Measurements from ENCODE around the gene CSNK1G1. TPM values are rescaled to one million over a fixed set of nuclear protein-coding genes. Genes with fewer than 3 reads are reported as not detected.

The CSNK1G1 gene
- total RNA-seq, 2 donors from 2014 or later: 3.5 to 4.8 TPM

DNA sequence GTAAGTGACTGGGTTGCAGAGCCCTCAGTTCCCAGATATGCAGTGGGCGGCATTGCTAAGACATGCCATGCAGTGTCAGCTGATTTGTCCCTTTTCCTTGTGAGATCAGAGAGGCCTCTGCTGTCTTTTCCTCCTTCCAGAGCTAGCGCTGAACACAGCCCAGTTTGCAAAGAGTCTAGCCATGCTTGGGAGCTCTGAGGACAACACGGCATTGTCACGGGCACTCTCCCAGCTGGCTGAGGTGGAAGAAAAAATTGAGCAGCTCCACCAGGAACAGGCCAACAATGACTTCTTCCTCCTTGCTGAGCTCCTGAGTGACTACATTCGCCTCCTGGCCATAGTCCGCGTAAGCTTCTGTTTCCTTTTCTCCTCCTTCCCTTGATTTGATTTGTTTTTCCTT, 224.4 kb downstream of the CSNK1G1 start:
- Histone ChIP-seq H3K27me3 (no peaks in the 10 kb centered on the region), H3K9me3 (no peaks in the 10 kb centered on the region), H3K4me3 (no peak overlapping the region), H3K36me3 (peaks cover 92% of the 10 kb centered on the region), H3K27ac (no peak overlapping the region), H3K4me1 (peaks cover 0 to 27% of the 10 kb centered on the region in 2 donors)
- no peak for DNase-seq (ENCODE audit: low spot score)
- TF ChIP-seq, protein P1, sequence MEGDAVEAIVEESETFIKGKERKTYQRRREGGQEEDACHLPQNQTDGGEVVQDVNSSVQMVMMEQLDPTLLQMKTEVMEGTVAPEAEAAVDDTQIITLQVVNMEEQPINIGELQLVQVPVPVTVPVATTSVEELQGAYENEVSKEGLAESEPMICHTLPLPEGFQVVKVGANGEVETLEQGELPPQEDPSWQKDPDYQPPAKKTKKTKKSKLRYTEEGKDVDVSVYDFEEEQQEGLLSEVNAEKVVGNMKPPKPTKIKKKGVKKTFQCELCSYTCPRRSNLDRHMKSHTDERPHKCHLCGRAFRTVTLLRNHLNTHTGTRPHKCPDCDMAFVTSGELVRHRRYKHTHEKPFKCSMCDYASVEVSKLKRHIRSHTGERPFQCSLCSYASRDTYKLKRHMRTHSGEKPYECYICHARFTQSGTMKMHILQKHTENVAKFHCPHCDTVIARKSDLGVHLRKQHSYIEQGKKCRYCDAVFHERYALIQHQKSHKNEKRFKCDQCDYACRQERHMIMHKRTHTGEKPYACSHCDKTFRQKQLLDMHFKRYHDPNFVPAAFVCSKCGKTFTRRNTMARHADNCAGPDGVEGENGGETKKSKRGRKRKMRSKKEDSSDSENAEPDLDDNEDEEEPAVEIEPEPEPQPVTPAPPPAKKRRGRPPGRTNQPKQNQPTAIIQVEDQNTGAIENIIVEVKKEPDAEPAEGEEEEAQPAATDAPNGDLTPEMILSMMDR (IDR thresholded peaks at IDR 0.05): no peak

DNA sequence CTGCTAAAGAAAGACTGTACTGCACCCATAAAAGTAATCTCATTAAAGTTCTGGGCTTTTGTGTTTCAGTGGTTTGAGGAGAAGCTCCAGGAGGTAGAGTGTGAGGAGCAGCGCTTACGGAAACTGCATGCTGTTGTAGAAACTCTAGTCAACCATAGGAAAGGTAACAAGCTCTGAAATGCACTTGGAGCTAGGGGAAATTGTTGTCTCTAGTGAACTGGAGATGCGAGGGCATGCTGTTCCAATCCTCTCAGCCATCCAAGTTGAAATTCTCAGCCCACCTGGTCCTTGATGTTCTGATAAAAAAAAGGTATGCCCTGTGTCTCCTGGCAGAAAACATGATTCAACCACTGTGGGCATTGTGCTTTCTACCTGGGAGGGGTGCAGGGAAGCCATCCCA, 225.8 kb downstream of the CSNK1G1 start:
- Histone ChIP-seq H3K27ac (no peak overlapping the region), H3K27me3 (no peaks in the 10 kb centered on the region), H3K9me3 (no peaks in the 10 kb centered on the region), H3K4me3 (no peak overlapping the region), H3K36me3 (peaks cover 87% of the 10 kb centered on the region), H3K4me1 (peaks cover 0 to 27% of the 10 kb centered on the region in 2 donors)
- TF ChIP-seq, protein P1 (IDR thresholded peaks at IDR 0.05): no peak
- DNase-seq (ENCODE audit: low spot score): no peak

DNA sequence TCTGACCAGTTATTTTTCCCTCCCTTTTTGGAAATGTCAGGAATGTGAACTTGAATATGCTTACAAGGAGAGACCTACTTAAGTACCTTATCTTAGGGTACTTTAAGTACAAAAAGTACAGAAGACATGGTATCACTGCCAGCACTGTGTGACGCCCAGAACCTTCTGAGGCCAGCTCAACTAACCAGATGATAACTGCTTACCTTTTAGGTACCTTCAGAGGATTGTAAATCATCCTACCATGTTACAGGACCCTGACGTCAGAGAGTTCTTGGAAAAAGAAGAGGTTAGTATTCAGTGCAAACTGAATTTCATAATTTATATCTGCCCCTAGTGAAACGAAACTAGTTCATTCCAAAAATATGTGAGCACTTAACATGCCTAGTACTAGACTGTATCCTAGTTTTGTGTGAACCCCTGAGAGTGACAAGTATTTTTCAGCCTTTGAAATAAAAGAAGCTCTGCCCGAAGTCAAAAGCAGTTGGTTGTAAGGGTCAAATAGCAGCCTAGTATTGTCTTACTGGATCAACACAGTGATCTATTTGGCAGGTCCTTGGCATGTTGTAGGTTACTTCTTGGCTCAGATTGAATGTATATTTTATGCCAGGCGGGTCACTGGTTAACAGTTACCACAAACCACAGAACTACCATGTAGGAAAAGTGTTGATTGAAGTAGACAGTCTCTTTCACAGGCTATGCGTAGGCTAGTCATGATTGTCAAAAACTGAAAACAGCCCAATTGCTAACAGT, 228.3 kb downstream of the CSNK1G1 start:
- peaks cover 0 to 10% of the 10 kb centered on the region in 2 donors for H3K4me1 ChIP-seq
- peak overlapping the region in 1 of 2 donors; percentile 17 for H3K27ac ChIP-seq
- no peaks in the 10 kb centered on the region for H3K9me3 ChIP-seq
- no peak overlapping the region for H3K4me3 ChIP-seq
- H3K27me3 ChIP-seq: no peaks in the 10 kb centered on the region
- TF ChIP-seq, protein P1 (IDR thresholded peaks at IDR 0.05): no peak
- no peak for DNase-seq (ENCODE audit: low spot score)
- peaks cover 86% of the 10 kb centered on the region for H3K36me3 ChIP-seq

DNA sequence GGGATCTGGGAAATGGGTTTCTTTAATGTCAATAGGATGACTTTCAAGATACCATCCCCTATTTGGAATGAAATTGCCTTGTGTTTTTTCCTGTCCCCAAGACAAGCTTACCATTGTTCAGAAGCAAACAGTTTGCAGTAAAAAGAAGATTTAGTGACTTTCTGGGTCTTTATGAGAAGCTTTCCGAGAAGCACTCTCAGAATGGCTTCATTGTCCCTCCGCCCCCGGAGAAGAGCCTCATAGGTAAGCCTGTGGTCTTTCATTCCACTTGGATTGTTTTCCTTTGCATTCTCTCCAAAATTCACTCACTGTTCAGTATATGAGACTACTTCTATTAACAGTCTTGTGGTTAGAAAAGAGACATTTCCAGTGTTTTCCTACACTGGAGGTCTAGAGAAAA, 230.0 kb downstream of the CSNK1G1 start:
- Histone ChIP-seq H3K9me3 (no peaks in the 10 kb centered on the region), H3K4me3 (no peak overlapping the region), H3K4me1 (no peaks in the 10 kb centered on the region), H3K36me3 (peaks cover 80% of the 10 kb centered on the region), H3K27me3 (no peaks in the 10 kb centered on the region), H3K27ac (no peak overlapping the region)
- TF ChIP-seq, protein P1 (IDR thresholded peaks at IDR 0.05): no peak
- no peak for DNase-seq (ENCODE audit: low spot score)

DNA sequence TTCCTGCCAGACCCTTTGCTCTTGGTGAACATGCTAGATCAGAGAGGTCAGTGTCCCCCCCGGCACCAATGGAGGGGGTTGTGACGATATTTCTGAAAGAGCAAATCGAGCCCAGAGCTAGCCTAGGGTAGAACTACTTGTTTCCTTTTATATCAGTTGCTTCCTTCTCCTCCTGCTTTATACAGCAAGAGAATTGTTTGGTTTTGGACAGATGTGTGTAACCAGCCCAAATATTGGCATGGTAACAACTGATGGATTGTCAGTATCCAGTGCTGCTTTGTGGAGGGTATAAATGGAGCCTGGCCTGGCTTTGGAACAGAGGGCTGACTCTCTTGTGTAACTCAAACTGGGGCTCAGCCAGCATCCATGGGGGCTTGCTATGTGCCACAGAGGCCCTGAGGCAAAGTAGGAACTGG, 233.0 kb downstream of the CSNK1G1 start:
- Histone ChIP-seq H3K4me3 (no peak overlapping the region), H3K9me3 (no peaks in the 10 kb centered on the region), H3K36me3 (peaks cover 78% of the 10 kb centered on the region), H3K27ac (no peak overlapping the region), H3K27me3 (no peaks in the 10 kb centered on the region), H3K4me1 (peaks cover 0 to under 1% of the 10 kb centered on the region in 2 donors)
- TF ChIP-seq, protein P1 (IDR thresholded peaks at IDR 0.05): no peak
- DNase-seq (ENCODE audit: low spot score): no peak

DNA sequence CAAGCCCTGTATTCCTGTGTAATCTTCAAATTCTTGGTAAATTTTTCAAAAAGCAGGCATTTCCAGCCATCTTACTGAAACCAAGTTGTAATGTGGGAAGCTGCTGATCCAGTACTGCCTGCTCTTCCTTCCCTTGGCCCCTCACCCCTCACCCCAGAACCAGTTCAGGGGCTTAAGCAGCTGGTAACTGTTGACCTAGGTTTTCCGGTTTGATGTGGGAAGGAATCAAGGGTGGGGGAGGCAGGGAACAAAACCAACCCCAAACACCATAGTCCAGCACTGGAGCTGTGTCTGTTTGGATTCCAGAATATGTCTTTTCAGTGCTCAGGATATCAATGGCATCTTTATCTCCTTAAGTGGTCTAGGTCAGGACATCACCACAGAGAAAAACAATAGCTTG, 233.5 kb downstream of the CSNK1G1 start:
- Histone ChIP-seq H3K9me3 (no peaks in the 10 kb centered on the region), H3K36me3 (peaks cover 77% of the 10 kb centered on the region), H3K27ac (no peak overlapping the region), H3K4me3 (no peak overlapping the region), H3K27me3 (no peaks in the 10 kb centered on the region), H3K4me1 (peaks cover 0 to 6% of the 10 kb centered on the region in 2 donors)
- no peak for DNase-seq (ENCODE audit: low spot score)
- TF ChIP-seq, protein P1 (IDR thresholded peaks at IDR 0.05): no peak
